Stimulated activated CD4-positive, alpha-beta T cell treated with anti-CD3 and anti-CD28 coated beads, Interleukin-1b, Interleukin-23, amount 100 ng/mL, for 4 hours (primary cell): ENCODE measurements around the gene IL1RAPL2.
"Not testable (repeated sequence)": the region's sequence is repeated elsewhere in the genome, so short reads cannot be mapped to it uniquely, and the experiment has no call there.

Source experiments
- DNase-seq, 2 donors: peaks; one replicate each; pipeline ENCODE4 v3.0.0-alpha.2; 2020; ENCODE audit warnings: low read depth in 2 of 2

The IL1RAPL2 gene

GRCh38 chrX:105017641-105018040, 451.6 kb downstream of the IL1RAPL2 start:
- DNase-seq: no peak

- no peak for DNase-seq
Measured at GRCh38 chrX:105018865-105019264, 452.9 kb downstream of the IL1RAPL2 start.

- DNase-seq: not testable (repeated sequence)
Measured at GRCh38 chrX:105028962-105029361, 463.0 kb downstream of the IL1RAPL2 start.

- DNase-seq: no peak
Measured at GRCh38 chrX:105038672-105039328, 472.8 kb downstream of the IL1RAPL2 start.

- DNase-seq: no peak
Measured at GRCh38 chrX:105050921-105051320, 484.9 kb downstream of the IL1RAPL2 start.

GRCh38 chrX:105051364-105051763, 485.4 kb downstream of the IL1RAPL2 start:
- DNase-seq: no peak

GRCh38 chrX:105052926-105053325, 486.9 kb downstream of the IL1RAPL2 start:
- no peak for DNase-seq

GRCh38 chrX:105063743-105064142, 497.7 kb downstream of the IL1RAPL2 start:
- DNase-seq: no peak

- no peak for DNase-seq
Measured at GRCh38 chrX:105098201-105098600, 532.2 kb downstream of the IL1RAPL2 start.

GRCh38 chrX:105098812-105099211, 532.8 kb downstream of the IL1RAPL2 start:
- no peak for DNase-seq

GRCh38 chrX:105101378-105101777, 535.4 kb downstream of the IL1RAPL2 start:
- no peak for DNase-seq

- no peak for DNase-seq
Measured at GRCh38 chrX:105109936-105110335, 543.9 kb downstream of the IL1RAPL2 start.

- DNase-seq: no peak
Measured at GRCh38 chrX:105114554-105115130, 548.6 kb downstream of the IL1RAPL2 start.

- DNase-seq: not testable (repeated sequence)
Measured at GRCh38 chrX:105115596-105116320, 549.8 kb downstream of the IL1RAPL2 start.

GRCh38 chrX:105116486-105116885, 550.5 kb downstream of the IL1RAPL2 start:
- DNase-seq: no peak

- DNase-seq: no peak
Measured at GRCh38 chrX:105117621-105118020, 551.6 kb downstream of the IL1RAPL2 start.

GRCh38 chrX:105120463-105120862, 554.5 kb downstream of the IL1RAPL2 start:
- DNase-seq: no peak

GRCh38 chrX:105121186-105121585, 555.2 kb downstream of the IL1RAPL2 start:
- no peak for DNase-seq

- no peak for DNase-seq
Measured at GRCh38 chrX:105126201-105126600, 560.2 kb downstream of the IL1RAPL2 start.

- no peak for DNase-seq
Measured at GRCh38 chrX:105134273-105134672, 568.3 kb downstream of the IL1RAPL2 start.

GRCh38 chrX:105136786-105137185, 570.8 kb downstream of the IL1RAPL2 start:
- DNase-seq: no peak

GRCh38 chrX:105150036-105150435, 584.0 kb downstream of the IL1RAPL2 start:
- no peak for DNase-seq

- no peak for DNase-seq
Measured at GRCh38 chrX:105150557-105150956, 584.6 kb downstream of the IL1RAPL2 start.
